GM12878 (cell line): ENCODE data around the gene PAPOLG. TPM values are rescaled to one million over a fixed set of nuclear protein-coding genes. Genes with fewer than 3 reads are reported as not detected.

ENCODE experiments used
- ASH2L ChIP-seq: fragments of 300-600, 200-600 bp; sonication (generic); IDR thresholded peaks from 2 replicates; pipeline ENCODE4 v1.6.1; 2017; ENCODE audit warnings: low read depth, mild to moderate bottlenecking, borderline replicate concordance
- CBFB ChIP-seq: IDR thresholded peaks from 2 replicates; pipeline ENCODE4 v1.6.1; 2016; ENCODE audit warnings: antibody characterized with exemption, low read depth
- CREB1 ChIP-seq: IDR thresholded peaks from 2 replicates; pipeline ENCODE4 v1.6.1; 2012; ENCODE audit warnings: low read depth, mild to moderate bottlenecking, inconsistent platforms
- KAT2A ChIP-seq: conservative IDR thresholded peaks from 2 replicates; pipeline ENCODE4 v1.6.1; 2011; ENCODE audit warnings: low read depth, low read length; ENCODE audit not compliant: control insufficient read depth
- MTA2 ChIP-seq: fragments of 450-650 bp; IDR thresholded peaks from 2 replicates; pipeline ENCODE4 v1.6.1; 2016; ENCODE audit warnings: low read depth, mild to moderate bottlenecking, moderate library complexity
- MXI1 ChIP-seq: fragments of 150-350 bp; IDR thresholded peaks from 2 replicates; pipeline ENCODE4 v1.6.1; 2011; ENCODE audit warnings: low read depth, mild to moderate bottlenecking, inconsistent platforms, low read length, improper control_type of control experiment
- NFXL1 ChIP-seq: fragments of 450-650 bp; IDR thresholded peaks from 2 replicates; pipeline ENCODE4 v1.6.1; 2017; ENCODE audit warnings: antibody characterized with exemption, mild to moderate bottlenecking, borderline replicate concordance
- PBX3 ChIP-seq: IDR thresholded peaks from 2 replicates; pipeline ENCODE4 v1.6.1; 2011; ENCODE audit warnings: mild to moderate bottlenecking, low read depth, low read length, moderate library complexity; ENCODE audit not compliant: insufficient replicate concordance
- POLR2AphosphoS5 ChIP-seq: IDR thresholded peaks from 2 replicates; pipeline ENCODE4 v1.6.1; 2011; ENCODE audit warnings: mild to moderate bottlenecking, low read length, inconsistent platforms
- TCF3 ChIP-seq: IDR thresholded peaks from 2 replicates; pipeline ENCODE4 v1.6.1; 2012; ENCODE audit warnings: low read depth, mild to moderate bottlenecking, low read length, borderline replicate concordance; ENCODE audit not compliant: insufficient read depth
- YY1 ChIP-seq: IDR thresholded peaks from 2 replicates; pipeline ENCODE4 v1.6.1; 2011; ENCODE audit warnings: low read depth, mild to moderate bottlenecking, low read length
- ZNF217 ChIP-seq: fragments of 450-650 bp; IDR thresholded peaks from 2 replicates; pipeline ENCODE4 v1.6.1; 2017; ENCODE audit warnings: antibody characterized with exemption, mild to moderate bottlenecking
- ZNF24 ChIP-seq: fragments of 450-650 bp; IDR thresholded peaks from 2 replicates; pipeline ENCODE4 v1.6.1; 2017; ENCODE audit warnings: antibody characterized with exemption, mild to moderate bottlenecking
- ZZZ3 ChIP-seq: IDR thresholded peaks from 2 replicates; pipeline ENCODE4 v1.6.1; 2011; ENCODE audit warnings: low read depth; ENCODE audit not compliant: control insufficient read depth, insufficient read length
- polyA plus RNA-seq, 11 experiments: library from polyadenylated mRNA; depleted of rRNA in 4 of 11; unstranded in 6 of 11; stranded (reverse) in 5 of 11; fragments of >200 nt; fragmentation: Nextera tagmentation in 4 of 11; fragmentation: Illumina TruSeq in 1 of 11; extraction: Ambion mirVana in 4 of 11; extraction: Trizol in 1 of 11; gene quantifications; 1 replicate in 1 of 11; 2 replicates in 10 of 11; pipeline versions ENCODE4 v1.2.1 to v1.2.3, GENCODE V29; 2011 to 2016; ENCODE audit warnings: inconsistent platforms in 2 of 11, missing spikeins in 2 of 11, low read depth in 1 of 11
- total RNA-seq, 4 experiments: library from RNA; depleted of rRNA in 3 of 4; stranded (reverse); fragments of >200 nt in 3 of 4; fragmentation: Illumina TruSeq in 1 of 4; extraction: Trizol in 1 of 4; gene quantifications; 2 replicates each; pipeline versions ENCODE4 v1.2.1 to v1.2.3, GENCODE V29; 2013 to 2021
- TF ChIP-seq, protein P1 (sequence below): fragments of 450-650 bp; IDR thresholded peaks from 2 replicates; pipeline ENCODE4 v1.6.1; 2017; ENCODE audit warnings: low read depth, mild to moderate bottlenecking, moderate library complexity
- TF ChIP-seq, protein P2 (sequence below): fragments of 450-650 bp; formaldehyde crosslinking; IDR thresholded peaks from 2 replicates; pipeline ENCODE4 v1.5.0; 2022; ENCODE audit warnings: mild to moderate bottlenecking, missing genetic modification characterization
- TF ChIP-seq, protein P3 (sequence below): fragments of 450-650 bp; IDR thresholded peaks from 2 replicates; pipeline ENCODE4 v1.6.1; 2017; ENCODE audit warnings: borderline replicate concordance
- TF ChIP-seq, protein P4 (sequence below): fragments of 450-650 bp; IDR thresholded peaks from 2 replicates; pipeline ENCODE4 v1.6.1; 2016; ENCODE audit warnings: mild to moderate bottlenecking
- TF ChIP-seq, protein P5 (sequence below): fragments of 450-650 bp; IDR thresholded peaks from 2 replicates; pipeline ENCODE4 v1.6.1; 2016; ENCODE audit warnings: mild to moderate bottlenecking

The PAPOLG gene
- total and polyA plus RNA-seq, 10 of the 15 experiments (the other 5 are each of a cell fraction or from before 2014, with no cell fraction given) = 4.2 to 15.8 (median 10.7) TPM

- TF ChIP-seq, protein P1, sequence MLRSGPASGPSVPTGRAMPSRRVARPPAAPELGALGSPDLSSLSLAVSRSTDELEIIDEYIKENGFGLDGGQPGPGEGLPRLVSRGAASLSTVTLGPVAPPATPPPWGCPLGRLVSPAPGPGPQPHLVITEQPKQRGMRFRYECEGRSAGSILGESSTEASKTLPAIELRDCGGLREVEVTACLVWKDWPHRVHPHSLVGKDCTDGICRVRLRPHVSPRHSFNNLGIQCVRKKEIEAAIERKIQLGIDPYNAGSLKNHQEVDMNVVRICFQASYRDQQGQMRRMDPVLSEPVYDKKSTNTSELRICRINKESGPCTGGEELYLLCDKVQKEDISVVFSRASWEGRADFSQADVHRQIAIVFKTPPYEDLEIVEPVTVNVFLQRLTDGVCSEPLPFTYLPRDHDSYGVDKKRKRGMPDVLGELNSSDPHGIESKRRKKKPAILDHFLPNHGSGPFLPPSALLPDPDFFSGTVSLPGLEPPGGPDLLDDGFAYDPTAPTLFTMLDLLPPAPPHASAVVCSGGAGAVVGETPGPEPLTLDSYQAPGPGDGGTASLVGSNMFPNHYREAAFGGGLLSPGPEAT = no peak
- TF ChIP-seq ZNF24 (no peak), CBFB (no peak), YY1 (peak; percentile 9; the same call in 1 of the 2 replicates), TCF3 (no peak), KAT2A (no peak), CREB1 (peak; percentile 41; the same call in 1 of the 2 replicates), MTA2 (no peak), ZNF217 (0 out of 2 replicates have a peak, but pooled peaks have one; percentile 10), NFXL1 (no peak), ZZZ3 (no peak), POLR2AphosphoS5 (no peak), ASH2L (no peak), MXI1 (no peak), PBX3 (no peak)
- TF ChIP-seq, protein P2, sequence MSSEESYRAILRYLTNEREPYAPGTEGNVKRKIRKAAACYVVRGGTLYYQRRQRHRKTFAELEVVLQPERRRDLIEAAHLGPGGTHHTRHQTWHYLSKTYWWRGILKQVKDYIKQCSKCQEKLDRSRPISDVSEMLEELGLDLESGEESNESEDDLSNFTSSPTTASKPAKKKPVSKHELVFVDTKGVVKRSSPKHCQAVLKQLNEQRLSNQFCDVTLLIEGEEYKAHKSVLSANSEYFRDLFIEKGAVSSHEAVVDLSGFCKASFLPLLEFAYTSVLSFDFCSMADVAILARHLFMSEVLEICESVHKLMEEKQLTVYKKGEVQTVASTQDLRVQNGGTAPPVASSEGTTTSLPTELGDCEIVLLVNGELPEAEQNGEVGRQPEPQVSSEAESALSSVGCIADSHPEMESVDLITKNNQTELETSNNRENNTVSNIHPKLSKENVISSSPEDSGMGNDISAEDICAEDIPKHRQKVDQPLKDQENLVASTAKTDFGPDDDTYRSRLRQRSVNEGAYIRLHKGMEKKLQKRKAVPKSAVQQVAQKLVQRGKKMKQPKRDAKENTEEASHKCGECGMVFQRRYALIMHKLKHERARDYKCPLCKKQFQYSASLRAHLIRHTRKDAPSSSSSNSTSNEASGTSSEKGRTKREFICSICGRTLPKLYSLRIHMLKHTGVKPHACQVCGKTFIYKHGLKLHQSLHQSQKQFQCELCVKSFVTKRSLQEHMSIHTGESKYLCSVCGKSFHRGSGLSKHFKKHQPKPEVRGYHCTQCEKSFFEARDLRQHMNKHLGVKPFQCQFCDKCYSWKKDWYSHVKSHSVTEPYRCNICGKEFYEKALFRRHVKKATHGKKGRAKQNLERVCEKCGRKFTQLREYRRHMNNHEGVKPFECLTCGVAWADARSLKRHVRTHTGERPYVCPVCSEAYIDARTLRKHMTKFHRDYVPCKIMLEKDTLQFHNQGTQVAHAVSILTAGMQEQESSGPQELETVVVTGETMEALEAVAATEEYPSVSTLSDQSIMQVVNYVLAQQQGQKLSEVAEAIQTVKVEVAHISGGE (CRISPR knock-in tag) = no peak
- TF ChIP-seq, protein P3, sequence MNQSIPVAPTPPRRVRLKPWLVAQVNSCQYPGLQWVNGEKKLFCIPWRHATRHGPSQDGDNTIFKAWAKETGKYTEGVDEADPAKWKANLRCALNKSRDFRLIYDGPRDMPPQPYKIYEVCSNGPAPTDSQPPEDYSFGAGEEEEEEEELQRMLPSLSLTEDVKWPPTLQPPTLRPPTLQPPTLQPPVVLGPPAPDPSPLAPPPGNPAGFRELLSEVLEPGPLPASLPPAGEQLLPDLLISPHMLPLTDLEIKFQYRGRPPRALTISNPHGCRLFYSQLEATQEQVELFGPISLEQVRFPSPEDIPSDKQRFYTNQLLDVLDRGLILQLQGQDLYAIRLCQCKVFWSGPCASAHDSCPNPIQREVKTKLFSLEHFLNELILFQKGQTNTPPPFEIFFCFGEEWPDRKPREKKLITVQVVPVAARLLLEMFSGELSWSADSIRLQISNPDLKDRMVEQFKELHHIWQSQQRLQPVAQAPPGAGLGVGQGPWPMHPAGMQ = no peak
- TF ChIP-seq, protein P4, sequence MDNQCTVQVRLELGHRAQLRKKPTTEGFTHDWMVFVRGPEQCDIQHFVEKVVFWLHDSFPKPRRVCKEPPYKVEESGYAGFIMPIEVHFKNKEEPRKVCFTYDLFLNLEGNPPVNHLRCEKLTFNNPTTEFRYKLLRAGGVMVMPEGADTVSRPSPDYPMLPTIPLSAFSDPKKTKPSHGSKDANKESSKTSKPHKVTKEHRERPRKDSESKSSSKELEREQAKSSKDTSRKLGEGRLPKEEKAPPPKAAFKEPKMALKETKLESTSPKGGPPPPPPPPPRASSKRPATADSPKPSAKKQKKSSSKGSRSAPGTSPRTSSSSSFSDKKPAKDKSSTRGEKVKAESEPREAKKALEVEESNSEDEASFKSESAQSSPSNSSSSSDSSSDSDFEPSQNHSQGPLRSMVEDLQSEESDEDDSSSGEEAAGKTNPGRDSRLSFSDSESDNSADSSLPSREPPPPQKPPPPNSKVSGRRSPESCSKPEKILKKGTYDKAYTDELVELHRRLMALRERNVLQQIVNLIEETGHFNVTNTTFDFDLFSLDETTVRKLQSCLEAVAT = no peak
- TF ChIP-seq, protein P5, sequence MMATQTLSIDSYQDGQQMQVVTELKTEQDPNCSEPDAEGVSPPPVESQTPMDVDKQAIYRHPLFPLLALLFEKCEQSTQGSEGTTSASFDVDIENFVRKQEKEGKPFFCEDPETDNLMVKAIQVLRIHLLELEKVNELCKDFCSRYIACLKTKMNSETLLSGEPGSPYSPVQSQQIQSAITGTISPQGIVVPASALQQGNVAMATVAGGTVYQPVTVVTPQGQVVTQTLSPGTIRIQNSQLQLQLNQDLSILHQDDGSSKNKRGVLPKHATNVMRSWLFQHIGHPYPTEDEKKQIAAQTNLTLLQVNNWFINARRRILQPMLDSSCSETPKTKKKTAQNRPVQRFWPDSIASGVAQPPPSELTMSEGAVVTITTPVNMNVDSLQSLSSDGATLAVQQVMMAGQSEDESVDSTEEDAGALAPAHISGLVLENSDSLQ = 0 out of 2 replicates have a peak, but pooled peaks have one; percentile 7
These were observed 83.2 kb downstream of the PAPOLG start (continued) for GRCh38 chr2:60839126-60839813.
